C4-2B (cell line): ENCODE results near the gene G2E3.

Source experiments
- ZFX ChIP-seq: fragments of 450-650 bp; IDR thresholded peaks from 2 replicates; pipeline ENCODE4 v1.6.1; 2017
- TF ChIP-seq, protein P1 (sequence below): fragments of 450-650 bp; conservative IDR thresholded peaks from 2 replicates; pipeline ENCODE4 v1.5.1; 2017; ENCODE audit warnings: mild to moderate bottlenecking

DNA sequence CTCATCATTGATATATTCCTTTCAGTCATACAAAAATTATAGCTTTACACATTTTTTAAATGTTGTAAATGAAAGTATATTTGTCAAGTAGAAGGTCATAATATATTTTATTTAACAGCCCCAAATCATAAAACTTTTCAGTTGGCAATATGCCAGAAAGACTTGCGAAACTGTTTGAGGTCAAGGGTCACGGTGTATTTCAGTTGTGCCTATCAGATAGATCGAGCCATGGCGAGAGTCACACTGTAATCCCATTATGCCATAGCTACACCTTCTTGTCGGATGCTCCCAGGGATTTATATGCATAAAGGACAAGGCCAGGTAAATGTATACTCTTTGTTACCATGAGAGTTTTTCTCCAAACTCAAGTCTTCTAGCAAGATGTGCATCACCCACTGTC, 26.7 kb upstream of the G2E3 start:
- TF ChIP-seq, protein P1, sequence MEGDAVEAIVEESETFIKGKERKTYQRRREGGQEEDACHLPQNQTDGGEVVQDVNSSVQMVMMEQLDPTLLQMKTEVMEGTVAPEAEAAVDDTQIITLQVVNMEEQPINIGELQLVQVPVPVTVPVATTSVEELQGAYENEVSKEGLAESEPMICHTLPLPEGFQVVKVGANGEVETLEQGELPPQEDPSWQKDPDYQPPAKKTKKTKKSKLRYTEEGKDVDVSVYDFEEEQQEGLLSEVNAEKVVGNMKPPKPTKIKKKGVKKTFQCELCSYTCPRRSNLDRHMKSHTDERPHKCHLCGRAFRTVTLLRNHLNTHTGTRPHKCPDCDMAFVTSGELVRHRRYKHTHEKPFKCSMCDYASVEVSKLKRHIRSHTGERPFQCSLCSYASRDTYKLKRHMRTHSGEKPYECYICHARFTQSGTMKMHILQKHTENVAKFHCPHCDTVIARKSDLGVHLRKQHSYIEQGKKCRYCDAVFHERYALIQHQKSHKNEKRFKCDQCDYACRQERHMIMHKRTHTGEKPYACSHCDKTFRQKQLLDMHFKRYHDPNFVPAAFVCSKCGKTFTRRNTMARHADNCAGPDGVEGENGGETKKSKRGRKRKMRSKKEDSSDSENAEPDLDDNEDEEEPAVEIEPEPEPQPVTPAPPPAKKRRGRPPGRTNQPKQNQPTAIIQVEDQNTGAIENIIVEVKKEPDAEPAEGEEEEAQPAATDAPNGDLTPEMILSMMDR: no peak
- TF ChIP-seq ZFX: no peak
